MM.1S (cell line): ENCODE data around the gene LYRM9.

Experiments
- DNase-seq: peaks from one replicate; pipeline ENCODE4 v3.0.0-alpha.2; 2015
- H2AFZ ChIP-seq: fragments of 300-600 bp; sonication (generic); 2 replicates; pipeline ENCODE4 v1.6.0; 2016; ENCODE audit warnings: antibody characterized with exemption, low read length
- H3F3A ChIP-seq: fragments of 300-600 bp; sonication (generic); 2 replicates; pipeline ENCODE4 v1.6.1; 2016; ENCODE audit warnings: mild to moderate bottlenecking, antibody characterized with exemption, low read length, moderate library complexity, mixed read lengths; ENCODE audit not compliant: insufficient read depth
- H3K27ac ChIP-seq: fragments of 300-600 bp; sonication (generic); 2 replicates; pipeline ENCODE4 v1.5.1; 2016; ENCODE audit warnings: mild to moderate bottlenecking, low read length
- H3K27me3 ChIP-seq: fragments of 300-600 bp; sonication (generic); replicated peaks from 2 replicates; pipeline ENCODE4 v1.6.0; 2016; ENCODE audit warnings: low read length; ENCODE audit not compliant: insufficient read depth
- H3K36me3 ChIP-seq: fragments of 300-600 bp; sonication (generic); replicated peaks from 2 replicates; pipeline ENCODE4 v1.6.1; 2016; ENCODE audit warnings: mild to moderate bottlenecking, low read length, mixed read lengths; ENCODE audit not compliant: insufficient read depth
- H3K4me1 ChIP-seq: fragments of 300-600 bp; sonication (generic); 2 replicates; pipeline ENCODE4 v1.6.1; 2016; ENCODE audit warnings: low read length, mixed read lengths
- H3K4me2 ChIP-seq: fragments of 300-600 bp; sonication (generic); 2 replicates; pipeline ENCODE4 v1.6.0; 2016; ENCODE audit warnings: low read depth, low read length
- H3K4me3 ChIP-seq: fragments of 300-600 bp; sonication (generic); 2 replicates; pipeline ENCODE4 v1.5.1; 2016; ENCODE audit warnings: low read length, mixed read lengths
- H3K79me2 ChIP-seq: fragments of 300-600 bp; sonication (generic); 2 replicates; pipeline ENCODE4 v1.6.1; 2016; ENCODE audit warnings: mixed run types, low read length, mixed read lengths
- H3K9ac ChIP-seq: fragments of 300-600 bp; sonication (generic); 2 replicates; pipeline ENCODE4 v1.6.1; 2016; ENCODE audit warnings: low read length, mixed read lengths
- H3K9me2 ChIP-seq: fragments of 300-600 bp; sonication (generic); replicated peaks from 2 replicates; pipeline ENCODE4 v1.6.1; 2016; ENCODE audit warnings: mild to moderate bottlenecking, low read length, mixed read lengths; ENCODE audit not compliant: insufficient read depth
- H3K9me3 ChIP-seq: fragments of 300-600 bp; sonication (generic); replicated peaks from 2 replicates; pipeline ENCODE4 v1.6.1; 2016; ENCODE audit warnings: mild to moderate bottlenecking, low read length, mixed read lengths; ENCODE audit not compliant: insufficient read depth
- H4K20me1 ChIP-seq: fragments of 300-600 bp; sonication (generic); 2 replicates; pipeline ENCODE4 v1.6.1; 2016; ENCODE audit warnings: mild to moderate bottlenecking, low read length, moderate library complexity, mixed read lengths; ENCODE audit not compliant: insufficient read depth
- EZH2 ChIP-seq: fragments of 300-600 bp; sonication (generic); optimal IDR thresholded peaks from 2 replicates; pipeline ENCODE3; 2017; ENCODE audit warnings: low read depth, mild to moderate bottlenecking, antibody characterized with exemption, low read length, mixed read lengths
- EZH2phosphoT487 ChIP-seq: fragments of 300-600 bp; sonication (generic); IDR thresholded peaks from 2 replicates; pipeline ENCODE4 v1.6.1; 2018; ENCODE audit warnings: antibody characterized with exemption, low read length
- TF ChIP-seq, protein P1 (sequence below): fragments of 300-600 bp; sonication (generic); IDR thresholded peaks from 2 replicates; pipeline ENCODE4 v1.5.1; 2016; ENCODE audit warnings: antibody characterized with exemption, low read length, mixed read lengths

LYRM9 gene

DNA sequence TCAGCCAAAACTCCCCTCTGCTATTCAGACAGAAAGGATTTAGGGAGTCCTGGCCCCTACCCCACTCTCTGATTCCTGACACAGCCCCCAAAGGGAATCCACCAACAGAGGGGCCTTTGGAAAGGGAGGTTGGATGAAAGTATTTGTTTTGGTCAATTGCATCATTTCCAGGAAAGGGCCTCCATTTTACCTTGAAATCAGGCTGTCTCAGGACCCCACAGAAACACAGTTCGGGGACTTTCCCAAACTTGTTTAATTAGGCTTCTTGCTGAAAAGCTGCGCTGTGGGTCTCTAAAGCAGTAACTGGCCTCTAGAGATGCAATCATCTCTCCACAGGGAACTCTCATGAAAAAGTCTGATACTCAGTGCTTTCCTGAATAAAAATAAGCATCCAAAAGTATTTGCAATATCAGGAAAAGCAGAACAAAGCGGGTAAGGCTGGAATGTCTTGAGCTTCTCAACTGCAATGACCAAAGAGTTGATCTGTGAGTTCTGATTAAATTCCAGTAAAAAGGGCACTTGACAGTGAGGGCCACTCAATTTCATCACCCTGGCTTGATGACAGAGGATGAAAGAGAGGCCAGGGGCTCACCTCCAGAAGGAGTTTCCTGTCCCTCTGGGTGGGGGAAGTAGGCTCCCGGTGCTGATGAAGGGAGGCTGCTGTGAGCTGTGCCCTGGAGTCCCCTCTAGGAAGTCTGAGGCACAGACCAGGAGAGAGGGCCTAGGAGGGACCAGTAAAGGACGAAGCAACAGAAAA lies 36.3 kb downstream of the LYRM9 start:
- H3K9me2 ChIP-seq = no peaks in the 10 kb centered on the region
- H3K79me2 ChIP-seq = no peaks in the 10 kb centered on the region
- no peak overlapping the region for H3K27ac ChIP-seq
- H3K9ac ChIP-seq = no peak overlapping the region
- no peak for DNase-seq
- H2AFZ ChIP-seq = no peak overlapping the region
- no peaks in the 10 kb centered on the region for H3K9me3 ChIP-seq
- H3F3A ChIP-seq = no peaks in the 10 kb centered on the region
- no peaks in the 10 kb centered on the region for H4K20me1 ChIP-seq
- no peak for TF ChIP-seq EZH2phosphoT487
- TF ChIP-seq, protein P1, sequence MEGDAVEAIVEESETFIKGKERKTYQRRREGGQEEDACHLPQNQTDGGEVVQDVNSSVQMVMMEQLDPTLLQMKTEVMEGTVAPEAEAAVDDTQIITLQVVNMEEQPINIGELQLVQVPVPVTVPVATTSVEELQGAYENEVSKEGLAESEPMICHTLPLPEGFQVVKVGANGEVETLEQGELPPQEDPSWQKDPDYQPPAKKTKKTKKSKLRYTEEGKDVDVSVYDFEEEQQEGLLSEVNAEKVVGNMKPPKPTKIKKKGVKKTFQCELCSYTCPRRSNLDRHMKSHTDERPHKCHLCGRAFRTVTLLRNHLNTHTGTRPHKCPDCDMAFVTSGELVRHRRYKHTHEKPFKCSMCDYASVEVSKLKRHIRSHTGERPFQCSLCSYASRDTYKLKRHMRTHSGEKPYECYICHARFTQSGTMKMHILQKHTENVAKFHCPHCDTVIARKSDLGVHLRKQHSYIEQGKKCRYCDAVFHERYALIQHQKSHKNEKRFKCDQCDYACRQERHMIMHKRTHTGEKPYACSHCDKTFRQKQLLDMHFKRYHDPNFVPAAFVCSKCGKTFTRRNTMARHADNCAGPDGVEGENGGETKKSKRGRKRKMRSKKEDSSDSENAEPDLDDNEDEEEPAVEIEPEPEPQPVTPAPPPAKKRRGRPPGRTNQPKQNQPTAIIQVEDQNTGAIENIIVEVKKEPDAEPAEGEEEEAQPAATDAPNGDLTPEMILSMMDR = no peak
- H3K4me3 ChIP-seq = no peak overlapping the region
- H3K27me3 ChIP-seq = no peaks in the 10 kb centered on the region
- no peaks in the 10 kb centered on the region for H3K36me3 ChIP-seq
- no peaks in the 10 kb centered on the region for H3K4me1 ChIP-seq
- H3K4me2 ChIP-seq = no peak overlapping the region

DNA sequence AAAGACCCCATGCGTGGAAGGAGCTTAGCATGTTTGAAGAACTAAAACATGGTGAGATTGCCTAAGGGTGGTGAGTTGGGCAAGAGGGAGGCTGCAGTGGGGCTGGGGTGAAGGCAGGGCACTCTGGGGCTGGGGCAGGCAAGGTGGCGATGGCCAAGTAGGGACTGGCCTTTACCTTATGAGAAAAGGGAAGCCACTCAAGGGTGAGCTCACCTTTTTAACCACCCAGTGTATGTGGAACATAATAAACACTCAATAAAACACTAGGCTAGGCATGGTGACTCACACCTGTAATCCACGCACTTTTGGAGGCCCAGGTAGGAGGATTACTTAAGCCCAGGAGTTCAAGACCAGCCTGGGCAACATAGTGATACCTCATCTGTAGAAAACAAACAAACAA lies 37.7 kb downstream of the LYRM9 start:
- H3K27ac ChIP-seq = no peak overlapping the region
- no peak for DNase-seq
- H3F3A ChIP-seq = no peaks in the 10 kb centered on the region
- H2AFZ ChIP-seq = no peak overlapping the region
- H3K4me3 ChIP-seq = no peak overlapping the region
- H3K79me2 ChIP-seq = no peaks in the 10 kb centered on the region
- no peaks in the 10 kb centered on the region for H3K4me1 ChIP-seq
- no peaks in the 10 kb centered on the region for H4K20me1 ChIP-seq
- H3K4me2 ChIP-seq = no peak overlapping the region
- no peaks in the 10 kb centered on the region for H3K27me3 ChIP-seq
- no peak overlapping the region for H3K9ac ChIP-seq
- H3K9me3 ChIP-seq = no peaks in the 10 kb centered on the region
- TF ChIP-seq, protein P1 = no peak
- TF ChIP-seq EZH2 (no peak), EZH2phosphoT487 (no peak)
- no peaks in the 10 kb centered on the region for H3K9me2 ChIP-seq
- H3K36me3 ChIP-seq = no peaks in the 10 kb centered on the region

DNA sequence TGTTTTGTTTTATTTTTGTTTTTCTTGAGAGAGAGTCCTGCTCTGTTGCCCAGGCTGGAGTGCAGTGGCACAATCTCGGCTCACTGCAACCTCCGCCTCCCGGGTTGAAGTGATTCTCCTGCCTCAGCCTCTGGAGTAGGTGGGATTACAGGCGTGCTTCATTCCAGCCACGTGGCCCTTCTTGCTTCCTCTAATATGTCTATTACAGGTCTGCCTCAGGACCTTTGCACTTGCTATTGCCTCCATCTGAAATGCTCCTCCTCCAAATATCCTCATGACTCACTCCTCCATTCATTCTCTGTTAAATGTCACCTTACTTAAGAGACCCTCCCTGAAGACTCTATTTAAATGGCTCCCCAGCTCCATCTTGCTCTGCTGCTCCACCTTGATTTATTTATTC lies 39.0 kb downstream of the LYRM9 start:
- Histone ChIP-seq H3K79me2 (no peaks in the 10 kb centered on the region), H3K4me1 (no peaks in the 10 kb centered on the region), H3K4me2 (no peak overlapping the region), H3K9me2 (no peaks in the 10 kb centered on the region), H3F3A (no peaks in the 10 kb centered on the region), H3K9ac (no peak overlapping the region), H2AFZ (no peak overlapping the region), H3K27ac (no peak overlapping the region), H3K9me3 (no peaks in the 10 kb centered on the region), H3K36me3 (no peaks in the 10 kb centered on the region), H3K4me3 (no peak overlapping the region), H3K27me3 (no peaks in the 10 kb centered on the region), H4K20me1 (no peaks in the 10 kb centered on the region)
- no peak for TF ChIP-seq EZH2phosphoT487
- DNase-seq = no peak

DNA sequence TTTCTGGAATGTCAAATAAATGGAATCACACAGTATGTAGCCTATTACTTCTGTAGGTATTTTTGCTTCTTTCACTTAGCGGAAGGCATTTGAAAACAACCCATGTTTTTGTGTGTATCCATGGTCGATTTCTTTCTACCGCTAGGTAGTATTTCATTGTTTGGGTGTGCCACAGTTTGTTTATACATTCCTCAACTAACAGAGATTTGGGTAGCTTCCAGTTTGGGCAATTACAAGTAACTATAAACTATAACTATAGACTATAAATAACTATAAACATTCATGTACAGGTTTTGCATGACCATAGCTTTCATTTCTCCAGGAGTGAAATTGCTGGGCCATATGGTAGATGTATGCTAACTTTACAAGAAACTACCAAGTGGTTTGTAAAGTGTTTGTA lies 40.1 kb downstream of the LYRM9 start:
- TF ChIP-seq EZH2phosphoT487 (no peak), EZH2 (no peak)
- TF ChIP-seq, protein P1 = no peak
- no peak overlapping the region for H2AFZ ChIP-seq
- no peak for DNase-seq

More for the DNA sequence above, 40.1 kb downstream of the LYRM9 start:
- Histone ChIP-seq H3K4me1 (no peaks in the 10 kb centered on the region), H3K27me3 (no peaks in the 10 kb centered on the region), H4K20me1 (no peaks in the 10 kb centered on the region), H3K79me2 (no peaks in the 10 kb centered on the region), H3K4me2 (no peak overlapping the region), H3K9ac (no peak overlapping the region), H3K27ac (no peak overlapping the region), H3K4me3 (no peak overlapping the region), H3F3A (no peaks in the 10 kb centered on the region), H3K9me2 (no peaks in the 10 kb centered on the region), H3K9me3 (no peaks in the 10 kb centered on the region), H3K36me3 (no peaks in the 10 kb centered on the region)
